SK-N-MC (cell line): ENCODE measurements around the gene PRKAR2B.

Source experiments
- FOXP2 ChIP-seq: optimal IDR thresholded peaks from 2 replicates; pipeline ENCODE3; 2011; ENCODE audit warnings: mild to moderate bottlenecking, moderate library complexity; ENCODE audit not compliant: insufficient read depth; ENCODE audit errors: extremely low read length, control extremely low read depth
- POLR2AphosphoS5 ChIP-seq: IDR thresholded peaks from 2 replicates; pipeline ENCODE4 v1.6.1; 2012; ENCODE audit warnings: mild to moderate bottlenecking, low read depth, low read length, borderline replicate concordance

- TF ChIP-seq POLR2AphosphoS5: no peak
- TF ChIP-seq FOXP2: no peak
Observed at GRCh38 chr7:107138696-107139420, 94.4 kb downstream of the PRKAR2B start.
